Astrocyte of the cerebellum (primary cell): ENCODE data around the gene ELOVL3.

Experiments used
- DNase-seq: peaks from one replicate; pipeline ENCODE4 v3.0.0-alpha.2; 2011; ENCODE audit warnings: low read depth
- H3K4me3 ChIP-seq: 2 replicates; pipeline ENCODE4 v1.5.1; 2011; ENCODE audit warnings: mild to moderate bottlenecking, low read depth, low read length, moderate library complexity
- in situ Hi-C: cut with HindIII; loops from 2 replicates; pipeline ENCODE4 v1.10.0; 2017; ENCODE audit warnings: low sequenced_read_pairs
- TF ChIP-seq, protein P1 (sequence below): IDR thresholded peaks from 2 replicates; pipeline ENCODE4 v1.5.1; 2012; ENCODE audit warnings: low read length, low read depth, moderate library complexity, mild to moderate bottlenecking; ENCODE audit errors: missing control alignments

ELOVL3 gene

DNA sequence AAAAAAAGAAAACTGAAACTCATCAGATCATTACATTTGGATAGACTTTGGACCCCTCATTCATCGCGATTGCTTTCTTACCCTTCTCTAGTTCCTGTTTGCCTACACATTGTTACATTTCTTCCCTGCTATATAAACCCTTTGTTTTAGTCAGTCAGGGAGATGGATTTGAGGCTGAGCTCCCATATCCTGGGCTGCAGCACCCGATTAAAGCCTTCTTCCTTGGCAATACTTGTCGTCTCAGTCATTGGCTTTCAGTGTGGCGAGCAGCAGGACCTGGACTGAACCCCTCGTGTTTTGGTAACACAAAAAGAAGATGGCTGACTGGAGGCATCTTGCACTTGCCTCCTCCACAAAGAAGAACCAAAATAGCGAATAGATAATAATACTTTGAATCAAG, 34.1 kb upstream of the ELOVL3 start:
- no peak overlapping the region for H3K4me3 ChIP-seq
- in situ Hi-C loops = no loop called here
- no peak for DNase-seq
- TF ChIP-seq, protein P1, sequence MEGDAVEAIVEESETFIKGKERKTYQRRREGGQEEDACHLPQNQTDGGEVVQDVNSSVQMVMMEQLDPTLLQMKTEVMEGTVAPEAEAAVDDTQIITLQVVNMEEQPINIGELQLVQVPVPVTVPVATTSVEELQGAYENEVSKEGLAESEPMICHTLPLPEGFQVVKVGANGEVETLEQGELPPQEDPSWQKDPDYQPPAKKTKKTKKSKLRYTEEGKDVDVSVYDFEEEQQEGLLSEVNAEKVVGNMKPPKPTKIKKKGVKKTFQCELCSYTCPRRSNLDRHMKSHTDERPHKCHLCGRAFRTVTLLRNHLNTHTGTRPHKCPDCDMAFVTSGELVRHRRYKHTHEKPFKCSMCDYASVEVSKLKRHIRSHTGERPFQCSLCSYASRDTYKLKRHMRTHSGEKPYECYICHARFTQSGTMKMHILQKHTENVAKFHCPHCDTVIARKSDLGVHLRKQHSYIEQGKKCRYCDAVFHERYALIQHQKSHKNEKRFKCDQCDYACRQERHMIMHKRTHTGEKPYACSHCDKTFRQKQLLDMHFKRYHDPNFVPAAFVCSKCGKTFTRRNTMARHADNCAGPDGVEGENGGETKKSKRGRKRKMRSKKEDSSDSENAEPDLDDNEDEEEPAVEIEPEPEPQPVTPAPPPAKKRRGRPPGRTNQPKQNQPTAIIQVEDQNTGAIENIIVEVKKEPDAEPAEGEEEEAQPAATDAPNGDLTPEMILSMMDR = no peak

DNA sequence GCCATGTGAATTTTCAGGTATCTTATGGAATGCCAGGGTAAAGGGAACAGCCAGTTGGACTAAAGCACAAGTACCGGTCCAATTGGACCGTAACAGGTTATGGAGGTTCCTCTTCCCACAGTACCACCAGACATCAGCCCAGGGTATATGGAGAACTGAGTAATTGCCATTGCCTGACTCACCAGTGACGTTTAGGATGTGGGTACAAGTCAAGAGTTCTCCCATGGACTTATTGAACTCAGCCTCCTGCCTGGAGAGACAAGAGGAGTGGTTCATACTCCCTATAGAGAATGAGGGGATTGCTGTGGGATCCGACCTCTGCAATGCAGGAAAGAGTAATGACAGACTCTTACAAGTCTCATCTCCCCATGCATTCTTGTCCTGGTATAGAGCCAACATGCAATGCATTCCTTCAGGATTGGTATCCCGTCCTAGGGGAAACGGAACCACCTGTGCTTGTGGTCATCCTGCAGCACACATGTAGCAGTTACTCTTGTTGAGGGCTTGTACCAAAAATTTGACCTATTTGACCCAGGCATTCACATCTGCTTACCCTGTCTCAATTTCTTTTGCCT, 30.7 kb upstream of the ELOVL3 start:
- DNase-seq = no peak
- TF ChIP-seq, protein P1 = no peak
- in situ Hi-C loops = no loop called here
- no peak overlapping the region for H3K4me3 ChIP-seq

DNA sequence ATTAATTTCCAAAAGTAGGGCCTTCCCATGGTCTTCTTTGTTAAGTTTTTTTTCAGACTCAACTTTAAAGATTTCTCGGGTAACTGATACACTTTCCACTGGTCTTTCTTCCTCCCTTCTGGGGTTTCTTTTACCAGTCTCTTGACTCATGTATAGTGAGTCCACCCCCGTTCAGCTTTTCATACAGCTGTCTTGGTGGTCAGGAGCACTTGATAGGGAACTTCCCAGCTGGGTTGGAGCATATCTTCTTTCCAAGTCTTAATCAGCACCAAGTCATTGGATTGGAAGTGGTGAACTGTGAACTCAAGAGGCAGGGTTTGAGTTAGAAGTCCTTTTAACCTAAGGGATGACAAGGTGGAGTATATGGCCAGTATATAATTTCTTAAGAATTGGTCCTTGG, 29.2 kb upstream of the ELOVL3 start:
- TF ChIP-seq, protein P1 = no peak
- DNase-seq = no peak
- H3K4me3 ChIP-seq = no peak overlapping the region
- in situ Hi-C loops = no loop called here

DNA sequence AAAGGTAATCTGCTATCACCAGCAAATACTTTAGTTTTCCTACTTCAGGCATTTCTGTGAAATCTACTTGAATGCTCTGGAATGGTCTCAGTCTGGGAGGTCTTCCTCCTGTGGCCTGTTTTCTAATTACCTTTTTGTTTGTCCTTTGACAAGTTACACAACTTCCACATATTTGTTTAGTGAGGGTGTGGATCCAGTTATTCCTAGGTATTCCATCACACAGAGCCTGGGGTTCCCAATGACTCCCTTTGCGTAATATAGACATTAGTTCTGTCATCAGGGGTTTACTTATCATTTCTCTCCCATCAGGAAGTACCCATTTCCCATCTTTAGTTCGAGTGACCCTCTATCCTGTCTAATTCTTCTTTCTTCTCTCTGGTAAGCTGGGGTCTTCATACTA, 28.1 kb upstream of the ELOVL3 start:
- no peak for DNase-seq
- H3K4me3 ChIP-seq = no peak overlapping the region
- TF ChIP-seq, protein P1 = no peak
- in situ Hi-C loops = no loop called here

DNA sequence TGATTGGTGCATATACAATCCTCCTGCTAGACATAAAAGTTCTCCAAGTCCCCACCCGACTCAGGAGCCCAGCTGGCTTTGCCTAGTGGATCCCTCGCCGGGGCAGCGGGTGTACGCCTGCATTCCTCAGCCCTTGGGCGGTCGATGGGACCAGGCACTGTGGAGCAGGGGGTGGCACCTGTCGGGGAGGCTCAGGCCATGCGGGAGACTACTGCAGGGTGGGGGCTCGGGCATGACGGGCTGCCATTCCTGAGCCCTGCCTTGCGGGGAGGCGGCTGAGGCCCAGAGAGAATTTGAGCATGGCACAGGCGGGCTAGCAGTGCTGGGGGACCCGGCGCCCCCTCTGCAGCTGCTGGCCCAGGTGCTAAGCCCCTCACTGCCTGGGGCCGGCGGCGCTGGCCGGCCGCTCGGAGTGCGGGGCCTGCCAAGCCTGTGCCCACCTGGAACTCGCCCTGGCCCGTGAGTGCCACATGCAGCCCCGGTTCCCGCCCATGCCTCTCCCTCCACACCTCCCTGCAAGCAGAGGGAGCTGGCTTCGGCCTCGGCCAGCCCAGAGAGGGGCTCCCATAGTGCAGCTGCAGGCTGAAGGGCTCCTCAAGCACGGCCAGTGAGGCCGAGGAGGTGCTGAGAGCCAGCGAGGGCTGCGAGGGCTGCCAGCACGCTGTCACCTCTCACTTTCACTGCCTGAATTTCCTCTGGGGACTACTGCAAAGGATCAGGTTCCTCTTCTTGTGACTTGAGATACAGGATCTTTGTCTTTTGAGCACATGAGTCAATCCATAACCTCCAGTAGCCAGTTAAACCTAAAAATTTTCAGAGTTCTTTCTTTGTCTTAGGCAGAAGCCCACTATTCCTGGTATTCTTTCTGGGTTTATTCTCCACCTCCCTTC, 25.1 kb upstream of the ELOVL3 start:
- in situ Hi-C loops = no loop called here
- no peak overlapping the region for H3K4me3 ChIP-seq
- TF ChIP-seq, protein P1 = no peak
- no peak for DNase-seq

DNA sequence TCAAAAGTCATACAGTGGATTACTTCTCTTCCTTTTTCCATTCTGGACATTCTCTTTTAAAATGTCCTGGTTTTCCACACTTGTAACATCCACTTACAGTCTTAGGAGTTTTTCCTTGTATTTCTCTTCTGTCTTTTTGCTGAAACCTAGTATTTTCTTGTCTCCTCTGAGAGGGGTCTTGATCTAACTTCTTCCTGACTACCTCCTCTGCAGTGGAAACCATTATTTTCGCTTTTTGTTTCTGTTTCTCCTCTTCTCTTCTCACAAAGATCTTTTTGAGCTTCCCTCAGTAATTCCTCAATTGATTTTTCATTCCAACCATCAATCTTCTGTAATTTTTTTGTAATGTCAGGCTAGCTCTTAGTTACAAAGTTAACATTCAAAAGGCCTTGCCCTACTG, 23.7 kb upstream of the ELOVL3 start:
- DNase-seq = no peak
- TF ChIP-seq, protein P1 = no peak
- in situ Hi-C loops = no loop called here
- H3K4me3 ChIP-seq = no peak overlapping the region
